Measurements from ENCODE around the gene RASIP1. TPM values are rescaled to one million over a fixed set of nuclear protein-coding genes. Genes with fewer than 3 reads are reported as not detected.
"Not testable (repeated sequence)": the region's sequence is repeated elsewhere in the genome, so short reads cannot be mapped to it uniquely, and the experiment has no call there.

The RASIP1 gene
- total RNA-seq, 4 donors from 2014 or later = 3.0 to 11.1 (median 7.0) TPM

- no peaks in the 10 kb centered on the region for H3K36me3 ChIP-seq
- in situ Hi-C loops (cut with MboI; ENCODE audit: low pct_ligation_motif_present in 1 of 4, low pct_unique_long_range_greater_than_20kb in 1 of 4, low sequenced_read_pairs in 3 of 4) (no loop called here), intact Hi-C loops (cut with DNase I; ENCODE audit: low total_unique reads) (no loop called here)
- no peak for DNase-seq
- no peaks in the 10 kb centered on the region for H3K4me1 ChIP-seq
- no peaks in the 10 kb centered on the region for H3K9me3 ChIP-seq
- peaks cover 72% of the 10 kb centered on the region for H3K27me3 ChIP-seq
- no peak for TF ChIP-seq EP300 (IDR thresholded peaks at IDR 0.05; ENCODE audit: low read depth)
- no peak for TF ChIP-seq POLR2AphosphoS5 (IDR thresholded peaks at IDR 0.05)
- no peak for TF ChIP-seq POLR2A (IDR thresholded peaks at IDR 0.05)
- no peak for TF ChIP-seq CTCF (IDR thresholded peaks at IDR 0.05)
- WGBS, 2 donors (ENCODE audit: low coverage in 1 of 2) = 38 to 62% methylated on average over 3 to 20 of the region's 20 CpGs
- no peak overlapping the region for H3K27ac ChIP-seq
- no peak overlapping the region for H3K4me3 ChIP-seq
Measured at GRCh38 chr19:48770734-48771472, 30.5 kb upstream of the RASIP1 start.

GRCh38 chr19:48770266-48770665, 29.9 kb upstream of the RASIP1 start:
- H3K27ac ChIP-seq = no peak overlapping the region
- DNase-seq = no peak
- intact Hi-C loops (cut with DNase I; ENCODE audit: low total_unique reads) (no loop called here), in situ Hi-C loops (cut with MboI; ENCODE audit: low pct_ligation_motif_present in 1 of 4, low pct_unique_long_range_greater_than_20kb in 1 of 4, low sequenced_read_pairs in 3 of 4) (no loop called here)
- H3K4me3 ChIP-seq = no peak overlapping the region
- 66 to 69% methylated on average over 3 to 7 of the region's 7 CpGs for WGBS, 2 donors (ENCODE audit: low coverage in 1 of 2)
- no peaks in the 10 kb centered on the region for H3K36me3 ChIP-seq
- peaks cover 77% of the 10 kb centered on the region for H3K27me3 ChIP-seq
- no peak for TF ChIP-seq CTCF (IDR thresholded peaks at IDR 0.05)
- TF ChIP-seq POLR2A (IDR thresholded peaks at IDR 0.05) = no peak
- TF ChIP-seq EP300 (IDR thresholded peaks at IDR 0.05; ENCODE audit: low read depth) = no peak
- TF ChIP-seq POLR2AphosphoS5 (IDR thresholded peaks at IDR 0.05) = no peak
- H3K9me3 ChIP-seq = no peaks in the 10 kb centered on the region
- no peaks in the 10 kb centered on the region for H3K4me1 ChIP-seq

- in situ Hi-C loops (cut with MboI; ENCODE audit: low pct_ligation_motif_present in 1 of 4, low pct_unique_long_range_greater_than_20kb in 1 of 4, low sequenced_read_pairs in 3 of 4) = no loop called here
- Histone ChIP-seq H3K4me3 (no peak overlapping the region), H3K4me1 (no peaks in the 10 kb centered on the region), H3K27me3 (peaks cover 85% of the 10 kb centered on the region), H3K9me3 (no peaks in the 10 kb centered on the region), H3K27ac (no peak overlapping the region), H3K36me3 (no peaks in the 10 kb centered on the region)
- 66 to 76% methylated on average over 7 to 11 of the region's 11 CpGs for WGBS, 2 donors (ENCODE audit: low coverage in 1 of 2)
- intact Hi-C loops (cut with DNase I; ENCODE audit: low total_unique reads) = no loop called here
- DNase-seq = no peak
- no peak for TF ChIP-seq EP300 (IDR thresholded peaks at IDR 0.05; ENCODE audit: low read depth)
- TF ChIP-seq POLR2AphosphoS5 (IDR thresholded peaks at IDR 0.05) = no peak
- TF ChIP-seq POLR2A (IDR thresholded peaks at IDR 0.05) = no peak
- TF ChIP-seq CTCF (IDR thresholded peaks at IDR 0.05) = no peak
Measured at GRCh38 chr19:48768994-48769713, 28.7 kb upstream of the RASIP1 start.

GRCh38 chr19:48768171-48768753, 27.9 kb upstream of the RASIP1 start:
- 29 to 36% methylated on average over 4 to 6 of the region's 6 CpGs for WGBS, 2 donors (ENCODE audit: low coverage in 1 of 2)
- DNase-seq; H3K4me3 ChIP-seq; H3K9me3 ChIP-seq; H3K36me3 ChIP-seq; H3K4me1 ChIP-seq; intact Hi-C loops (cut with DNase I; ENCODE audit: low total_unique reads); in situ Hi-C loops (cut with MboI; ENCODE audit: low pct_ligation_motif_present in 1 of 4, low pct_unique_long_range_greater_than_20kb in 1 of 4, low sequenced_read_pairs in 3 of 4); H3K27ac ChIP-seq: not testable (repeated sequence)
- peaks cover 80% of the 10 kb centered on the region for H3K27me3 ChIP-seq

- DNase-seq; H3K27ac ChIP-seq; H3K4me3 ChIP-seq; H3K9me3 ChIP-seq; H3K36me3 ChIP-seq; intact Hi-C loops (cut with DNase I; ENCODE audit: low total_unique reads); H3K4me1 ChIP-seq; in situ Hi-C loops (cut with MboI; ENCODE audit: low pct_ligation_motif_present in 1 of 4, low pct_unique_long_range_greater_than_20kb in 1 of 4, low sequenced_read_pairs in 3 of 4): not testable (repeated sequence)
- WGBS, 2 donors (ENCODE audit: low coverage in 1 of 2) = 0 to 25% methylated on average over 1 to 5 of the region's 5 CpGs
- H3K27me3 ChIP-seq = peaks cover 67% of the 10 kb centered on the region
Measured at GRCh38 chr19:48765816-48766215, 25.4 kb upstream of the RASIP1 start.

All from transverse colon (tissue), 4 donors.